ENCODE results near the gene SRP68. TPM values are rescaled to one million over a fixed set of nuclear protein-coding genes. Genes with fewer than 3 reads are reported as not detected.

The SRP68 gene
- total and polyA plus RNA-seq, 9 of the 15 experiments (the other 6 are each of a cell fraction or from before 2014, with no cell fraction given): 29.4 to 92.6 (median 36.2) TPM

GRCh38 chr17:76080768-76081287 is 8.5 kb upstream of the SRP68 start:
- TF ChIP-seq POLR2A (conservative IDR thresholded peaks at IDR 0.05): 0 out of 2 replicates have a peak, but pooled peaks have one; percentile 22
- no peak for TF ChIP-seq CGGBP1 (CRISPR knock-in tag; IDR thresholded peaks at IDR 0.05)
- WGBS (ENCODE audit: insufficient coverage, low coverage, missing lambda C conversion rate): 31% methylated on average over 6 of the region's 6 CpGs
- no peak for FAIRE-seq
- no peak for ATAC-seq
- H4K20me1 ChIP-seq (replicated peaks; ENCODE audit: control insufficient read depth, insufficient read depth, low read length): peaks cover 9% of the 10 kb centered on the region; the same call in 1 of the 2 replicates
- DNase-seq (ENCODE audit: extremely low read depth in 1 of 4, low spot score in 3 of 4): no peak
- ChIA-PET CTCF (ENCODE audit: low intra/inter-chr PET ratio) (no interaction called here), POLR2A (interaction anchor here (0.6 to 1.1 kb wide), 4 partner anchors 8 to 35 kb away, joined by 3 to 7 read pairs (median 4); partner anchors contain the start of gene SRP68)
- no peak overlapping the region for H3K27ac ChIP-seq (ENCODE audit: extremely low read depth, low read depth, low read length)
- peaks cover 0 to 46% of the 10 kb centered on the region in 2 experiments; a peak in 2 of 5 replicates for H3K4me1 ChIP-seq (replicated peaks in 1 of 2; ENCODE audit: control insufficient read depth in 2 of 2, insufficient read depth in 2 of 2, low read length in 2 of 2)
- H3K9me1 ChIP-seq (ENCODE audit: control insufficient read depth, insufficient read depth, low read length): peaks cover 4% of the 10 kb centered on the region
- no peak overlapping the region for H3K4me3 ChIP-seq
- peak overlapping the region in 1 of 2 experiments; percentile 68; a peak in 1 of 4 replicates for H3K9ac ChIP-seq (ENCODE audit: insufficient read depth in 1 of 2, low read depth in 2 of 2, low read length in 2 of 2)
- intact Hi-C loops (cut with micrococcal nuclease): no loop called here
- no peaks in the 10 kb centered on the region for H3K9me3 ChIP-seq (replicated peaks; ENCODE audit: control insufficient read depth, insufficient read depth, low read depth, low read length)
- no peak overlapping the region for H3K4me2 ChIP-seq (ENCODE audit: insufficient read depth, low read length)
- H3K79me2 ChIP-seq (ENCODE audit: control insufficient read depth, insufficient read depth, low read length): no peaks in the 10 kb centered on the region
- peaks cover 11 to 33% of the 10 kb centered on the region in 2 experiments; a peak in 4 of 5 replicates for H3K27me3 ChIP-seq (ENCODE audit: control insufficient read depth in 2 of 2, insufficient read depth in 2 of 2, low read length in 2 of 2)
- in situ Hi-C loops (cut with MboI): no loop called here
- BruUV-seq (replicated peaks): no TSS peak
- peaks cover 31% of the 10 kb centered on the region; the same call in 2 of the 3 replicates for H3K36me3 ChIP-seq (ENCODE audit: control insufficient read depth, insufficient read depth, low read length)
- H2AFZ ChIP-seq (ENCODE audit: low read depth, low read length): no peak overlapping the region

DNA sequence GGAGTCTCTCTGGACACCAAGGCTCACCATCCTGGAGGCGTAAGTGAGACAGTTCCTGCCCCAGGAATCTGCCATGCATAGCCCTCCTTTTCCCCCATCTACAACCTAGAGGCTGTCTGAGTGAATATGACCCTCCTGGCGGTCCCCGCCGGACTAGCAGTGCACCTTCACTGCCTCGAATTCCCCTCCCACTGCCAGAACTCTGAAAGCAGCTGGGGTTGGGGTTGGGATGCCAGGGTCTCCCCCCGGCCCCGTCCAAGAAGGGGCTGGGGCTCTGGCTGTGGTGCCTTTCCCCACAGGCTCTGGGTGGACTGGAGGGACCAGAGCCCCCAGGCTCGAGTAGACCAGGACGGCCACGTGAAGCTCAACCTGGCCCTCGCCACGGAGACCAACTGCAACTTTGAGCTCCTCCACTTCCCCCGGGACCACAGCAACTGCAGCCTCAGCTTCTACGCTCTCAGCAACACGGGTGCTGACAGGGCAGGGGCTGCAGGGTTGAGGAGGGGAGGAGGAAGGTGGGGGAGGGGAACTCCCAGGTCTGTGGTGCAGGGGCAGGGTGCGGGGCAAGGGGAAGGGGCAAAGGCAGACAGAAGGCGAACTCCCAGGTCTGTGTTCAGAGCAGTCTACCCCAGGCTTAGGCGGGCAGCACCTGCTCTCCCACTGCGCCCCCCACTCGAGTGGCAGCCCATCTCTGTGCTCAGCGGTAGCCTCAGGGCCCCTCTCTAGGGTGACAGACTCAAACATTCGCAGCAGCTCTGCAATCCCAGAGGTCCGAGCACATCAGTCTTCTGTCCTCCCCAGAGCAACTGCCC is 7.8 kb upstream of the SRP68 start:
- H3K79me2 ChIP-seq (ENCODE audit: control insufficient read depth, insufficient read depth, low read length): no peaks in the 10 kb centered on the region
- TF ChIP-seq, protein P1, sequence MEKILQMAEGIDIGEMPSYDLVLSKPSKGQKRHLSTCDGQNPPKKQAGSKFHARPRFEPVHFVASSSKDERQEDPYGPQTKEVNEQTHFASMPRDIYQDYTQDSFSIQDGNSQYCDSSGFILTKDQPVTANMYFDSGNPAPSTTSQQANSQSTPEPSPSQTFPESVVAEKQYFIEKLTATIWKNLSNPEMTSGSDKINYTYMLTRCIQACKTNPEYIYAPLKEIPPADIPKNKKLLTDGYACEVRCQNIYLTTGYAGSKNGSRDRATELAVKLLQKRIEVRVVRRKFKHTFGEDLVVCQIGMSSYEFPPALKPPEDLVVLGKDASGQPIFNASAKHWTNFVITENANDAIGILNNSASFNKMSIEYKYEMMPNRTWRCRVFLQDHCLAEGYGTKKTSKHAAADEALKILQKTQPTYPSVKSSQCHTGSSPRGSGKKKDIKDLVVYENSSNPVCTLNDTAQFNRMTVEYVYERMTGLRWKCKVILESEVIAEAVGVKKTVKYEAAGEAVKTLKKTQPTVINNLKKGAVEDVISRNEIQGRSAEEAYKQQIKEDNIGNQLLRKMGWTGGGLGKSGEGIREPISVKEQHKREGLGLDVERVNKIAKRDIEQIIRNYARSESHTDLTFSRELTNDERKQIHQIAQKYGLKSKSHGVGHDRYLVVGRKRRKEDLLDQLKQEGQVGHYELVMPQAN (IDR thresholded peaks at IDR 0.05; ENCODE audit: borderline replicate concordance): no peak
- no peak for TF ChIP-seq PTBP1 (IDR thresholded peaks at IDR 0.05; ENCODE audit: low read depth, low read length)
- TF ChIP-seq, protein P2, sequence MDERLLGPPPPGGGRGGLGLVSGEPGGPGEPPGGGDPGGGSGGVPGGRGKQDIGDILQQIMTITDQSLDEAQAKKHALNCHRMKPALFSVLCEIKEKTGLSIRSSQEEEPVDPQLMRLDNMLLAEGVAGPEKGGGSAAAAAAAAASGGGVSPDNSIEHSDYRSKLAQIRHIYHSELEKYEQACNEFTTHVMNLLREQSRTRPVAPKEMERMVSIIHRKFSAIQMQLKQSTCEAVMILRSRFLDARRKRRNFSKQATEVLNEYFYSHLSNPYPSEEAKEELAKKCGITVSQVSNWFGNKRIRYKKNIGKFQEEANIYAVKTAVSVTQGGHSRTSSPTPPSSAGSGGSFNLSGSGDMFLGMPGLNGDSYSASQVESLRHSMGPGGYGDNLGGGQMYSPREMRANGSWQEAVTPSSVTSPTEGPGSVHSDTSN (CRISPR knock-in tag; IDR thresholded peaks at IDR 0.05; ENCODE audit: low read depth): no peak
- TF ChIP-seq, protein P2 (tag; conservative IDR thresholded peaks at IDR 0.05; ENCODE audit: low read depth): no peak
- peak; percentile 77 for TF ChIP-seq POLR2G (IDR thresholded peaks at IDR 0.05; ENCODE audit: low read depth, low read length)
- H3K9me1 ChIP-seq (ENCODE audit: control insufficient read depth, insufficient read depth, low read length): peaks cover 4% of the 10 kb centered on the region
- peaks cover 24% of the 10 kb centered on the region; the same call in 2 of the 3 replicates for H3K36me3 ChIP-seq (ENCODE audit: control insufficient read depth, insufficient read depth, low read length)
- intact Hi-C loops (cut with micrococcal nuclease) (no loop called here), in situ Hi-C loops (cut with MboI) (no loop called here)
- H3K9me3 ChIP-seq (replicated peaks; ENCODE audit: control insufficient read depth, insufficient read depth, low read depth, low read length): no peaks in the 10 kb centered on the region
- BruUV-seq (replicated peaks): no TSS peak
- DNase-seq (ENCODE audit: extremely low read depth in 1 of 4, low spot score in 3 of 4) (peak in 2 of 4 experiments; percentile 32 to 39), ATAC-seq (peak; percentile 61), FAIRE-seq (no peak)
- ChIA-PET POLR2A (interaction anchor here (0.6 to 1.1 kb wide), 5 partner anchors 9 to 309 kb away, joined by 3 to 6 read pairs (median 3); partner anchors contain the start of gene SRP68), CTCF (ENCODE audit: low intra/inter-chr PET ratio) (interaction anchor here (0.6 kb wide), 1 partner anchor 1111 kb away, joined by 3 read pairs; no protein-coding TSS in a partner anchor)
- H3K4me3 ChIP-seq: no peak overlapping the region
- H2AFZ ChIP-seq (ENCODE audit: low read depth, low read length): no peak overlapping the region
- peak overlapping the region in 1 of 2 experiments; percentile 68; a peak in 2 of 4 replicates for H3K9ac ChIP-seq (ENCODE audit: insufficient read depth in 1 of 2, low read depth in 2 of 2, low read length in 2 of 2)
- peaks cover 0 to 51% of the 10 kb centered on the region in 2 experiments; a peak in 2 of 5 replicates for H3K4me1 ChIP-seq (replicated peaks in 1 of 2; ENCODE audit: control insufficient read depth in 2 of 2, insufficient read depth in 2 of 2, low read length in 2 of 2)
- peaks cover 16 to 40% of the 10 kb centered on the region in 2 experiments; a peak in 4 of 5 replicates for H3K27me3 ChIP-seq (ENCODE audit: control insufficient read depth in 2 of 2, insufficient read depth in 2 of 2, low read length in 2 of 2)
- H3K4me2 ChIP-seq (ENCODE audit: insufficient read depth, low read length): no peak overlapping the region
- peaks cover 9% of the 10 kb centered on the region; the same call in 1 of the 2 replicates for H4K20me1 ChIP-seq (replicated peaks; ENCODE audit: control insufficient read depth, insufficient read depth, low read length)
- H3K27ac ChIP-seq (ENCODE audit: extremely low read depth, low read depth, low read length): no peak overlapping the region
- 13% methylated on average over 19 of the region's 23 CpGs for WGBS (ENCODE audit: insufficient coverage, low coverage, missing lambda C conversion rate)
